COLO668 (cell line): ENCODE data around the gene EML4.
"Not testable (repeated sequence)": the region's sequence is repeated elsewhere in the genome, so short reads cannot be mapped to it uniquely, and the experiment has no call there.

ENCODE experiments used
- DNase-seq: peaks from one replicate; lab custom pipeline; 2025; ENCODE audit not compliant: unreplicated experiment; lab: John Stamatoyannopoulos, UW

Gene EML4

GRCh38 chr2:42250925-42251324 lies 81.8 kb downstream of the EML4 start:
- no peak for DNase-seq

- no peak for DNase-seq
These were observed 83.3 kb downstream of the EML4 start for GRCh38 chr2:42252464-42252863.

DNA sequence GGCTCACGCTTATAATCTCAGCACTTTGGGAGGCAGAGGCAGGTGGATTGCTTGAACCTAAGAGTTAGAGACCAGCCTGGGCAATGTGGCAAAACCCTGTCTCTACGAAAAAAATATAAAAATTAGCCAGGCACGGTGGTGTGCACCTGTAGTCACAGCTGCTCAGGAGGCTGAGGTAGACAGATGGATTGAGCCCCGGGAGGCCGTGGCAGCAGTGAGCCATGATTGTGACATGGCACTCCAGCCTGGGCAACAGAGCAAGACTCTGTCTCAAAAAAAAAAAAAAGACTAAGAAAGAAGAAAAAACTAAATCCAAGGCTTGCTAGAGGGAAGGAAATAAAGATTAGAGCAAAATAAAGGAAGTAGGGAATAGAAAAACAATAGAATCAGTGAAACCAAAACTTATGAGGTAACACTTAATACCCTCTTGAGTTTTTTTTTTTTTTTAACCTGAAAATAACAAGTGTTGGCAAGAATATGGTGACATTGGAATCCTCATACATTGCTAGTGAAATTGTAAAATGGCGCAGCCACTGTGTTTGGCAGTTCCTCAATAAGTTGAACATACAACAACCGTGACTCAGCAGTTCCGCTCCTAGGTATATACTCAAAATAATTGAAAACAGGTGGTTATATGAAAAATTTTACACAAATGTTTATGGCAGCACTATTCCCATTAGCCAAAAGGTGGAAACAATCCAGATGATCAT lies 85.2 kb downstream of the EML4 start:
- DNase-seq = no peak

DNA sequence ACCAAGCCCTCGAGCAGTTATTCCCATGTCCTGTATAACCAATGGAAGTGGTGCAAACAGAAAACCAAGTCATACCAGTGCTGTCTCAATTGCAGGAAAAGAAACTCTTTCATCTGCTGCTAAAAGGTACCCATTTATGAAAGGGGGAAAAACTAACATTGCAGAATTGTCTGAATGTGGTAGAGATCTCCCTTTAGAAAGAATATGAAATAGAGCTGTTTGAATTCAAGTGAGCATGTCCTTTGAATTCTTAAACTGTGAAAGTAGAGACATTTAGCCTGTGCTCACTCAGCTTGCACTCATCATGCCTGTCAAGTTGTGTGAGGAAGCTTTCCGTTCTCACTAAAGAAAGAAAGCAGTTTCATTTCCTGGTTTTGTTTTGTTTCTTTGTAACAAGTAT lies 87.4 kb downstream of the EML4 start:
- no peak for DNase-seq

DNA sequence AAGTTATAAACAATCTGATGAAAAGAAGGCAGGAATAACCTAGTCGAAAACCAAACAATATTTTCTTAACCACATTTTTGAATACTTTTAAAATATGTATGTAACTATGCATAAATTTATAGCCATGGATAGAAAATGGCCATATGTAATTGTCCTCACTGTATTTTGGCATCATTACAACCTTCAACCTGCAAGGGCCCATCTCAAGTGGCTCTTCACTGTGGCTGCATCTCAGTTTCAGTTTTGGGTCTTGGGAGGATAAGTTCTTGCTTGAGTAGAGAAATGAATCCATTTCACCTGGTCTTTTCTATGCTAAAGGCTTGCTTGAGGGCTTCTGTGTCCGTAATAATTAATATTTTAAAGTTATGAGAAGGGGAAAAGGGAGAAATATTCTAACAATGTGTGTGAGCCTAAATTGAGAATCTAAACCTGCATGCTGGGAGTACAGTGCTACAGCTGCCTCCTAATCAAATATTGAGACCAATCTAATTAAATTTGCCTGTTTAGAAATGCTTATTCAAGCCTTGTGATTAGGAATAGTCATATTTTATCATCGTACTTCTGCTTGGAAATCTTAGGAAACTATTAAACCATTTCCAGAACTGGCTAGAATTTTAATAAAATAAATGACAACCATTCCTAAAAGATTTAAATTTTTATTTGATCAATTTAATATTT lies 92.5 kb downstream of the EML4 start:
- DNase-seq = no peak

DNA sequence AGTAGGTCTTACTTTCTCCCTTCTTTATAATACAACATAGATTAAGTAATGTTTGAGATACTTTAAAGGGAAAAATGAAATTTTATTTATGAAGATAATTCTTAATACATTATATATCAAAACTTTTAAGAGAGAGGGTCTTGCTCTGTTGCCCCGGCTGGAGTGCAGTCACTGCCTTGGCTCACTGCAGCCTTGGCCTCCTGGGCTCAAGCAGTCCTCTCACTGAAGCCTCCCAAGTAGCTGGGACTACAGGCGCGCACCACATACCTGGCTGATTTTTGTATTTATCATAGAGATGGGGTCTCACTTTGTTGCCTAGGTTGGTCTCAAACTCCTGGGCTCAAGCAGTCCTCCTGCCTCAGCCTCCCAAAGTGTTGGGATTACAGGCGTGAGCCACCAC lies 97.1 kb downstream of the EML4 start:
- DNase-seq = no peak

DNA sequence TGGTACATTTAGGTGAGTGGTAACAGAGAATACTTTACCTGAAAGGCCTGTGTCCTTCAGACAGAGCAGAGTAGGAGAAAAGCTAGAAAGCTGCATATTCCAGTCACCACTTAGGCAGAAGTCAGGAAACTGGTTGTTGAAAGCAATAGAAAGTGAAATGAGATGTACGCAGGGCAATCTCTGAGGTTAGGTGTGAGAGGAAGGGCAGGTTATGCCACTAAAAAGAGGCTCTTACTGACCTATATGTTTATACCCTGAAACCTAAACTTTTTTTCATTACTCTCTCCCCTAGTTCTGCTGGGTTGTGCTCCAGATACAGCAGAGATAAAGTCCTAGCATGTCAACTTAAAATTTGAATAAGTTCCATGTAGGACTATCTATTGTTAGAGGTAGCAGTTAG lies 98.4 kb downstream of the EML4 start:
- DNase-seq = no peak

DNA sequence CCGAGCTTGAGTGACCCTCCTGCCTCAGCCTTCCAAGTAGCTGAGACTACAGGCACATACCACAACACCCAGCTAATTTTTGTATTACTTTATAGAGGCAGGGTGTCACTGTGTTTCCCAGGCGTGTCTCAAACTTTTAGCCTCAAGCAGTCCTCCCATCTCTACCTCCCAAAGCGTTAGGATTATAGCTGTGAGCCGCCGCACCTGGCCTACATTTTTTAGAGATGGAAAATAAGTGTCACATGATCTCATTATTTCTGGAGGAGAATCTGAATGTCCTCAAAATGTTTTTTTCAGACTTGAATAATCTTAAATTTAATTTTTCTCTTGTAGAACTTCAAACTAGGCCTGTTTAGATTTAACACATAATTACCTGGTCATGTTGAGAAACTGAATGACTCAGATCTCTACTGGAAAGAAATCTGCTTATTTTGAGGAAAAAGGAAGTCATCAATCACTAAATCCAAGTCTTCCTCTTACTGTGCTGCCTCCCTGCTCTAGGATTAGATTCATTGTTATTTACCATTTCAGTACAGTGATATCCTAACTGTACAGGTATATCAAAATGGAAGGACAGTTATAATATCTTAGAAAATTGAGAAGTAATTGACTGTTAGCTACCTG lies 99.5 kb downstream of the EML4 start:
- DNase-seq = no peak

DNA sequence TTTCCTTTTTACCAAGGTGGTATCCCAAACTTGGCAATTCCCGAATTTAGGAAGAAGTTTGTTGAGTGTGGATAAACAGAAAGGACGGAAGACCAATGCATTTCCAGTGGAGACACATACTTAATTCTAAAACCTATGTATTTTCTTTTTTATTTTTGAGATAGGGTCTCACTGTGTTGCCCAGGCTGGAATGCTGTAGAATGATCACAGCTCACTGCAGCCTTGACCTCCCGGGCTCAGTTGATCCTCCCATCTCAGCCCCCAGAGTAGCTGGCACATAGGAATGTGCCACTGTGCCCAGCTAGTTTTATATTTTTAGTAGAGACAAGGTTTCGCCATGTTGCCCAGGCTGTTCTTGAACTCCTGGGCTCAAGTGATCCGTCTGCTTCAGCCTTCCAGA lies 101.6 kb downstream of the EML4 start:
- no peak for DNase-seq

GRCh38 chr2:42271246-42271645 lies 102.1 kb downstream of the EML4 start:
- not testable (repeated sequence) for DNase-seq

GRCh38 chr2:42274863-42275262 lies 105.7 kb downstream of the EML4 start:
- no peak for DNase-seq

GRCh38 chr2:42281416-42282081 lies 112.4 kb downstream of the EML4 start:
- DNase-seq = no peak

GRCh38 chr2:42284019-42284418 lies 114.9 kb downstream of the EML4 start:
- no peak for DNase-seq

- DNase-seq = no peak
These were observed 117.3 kb downstream of the EML4 start for GRCh38 chr2:42286268-42286946.

DNA sequence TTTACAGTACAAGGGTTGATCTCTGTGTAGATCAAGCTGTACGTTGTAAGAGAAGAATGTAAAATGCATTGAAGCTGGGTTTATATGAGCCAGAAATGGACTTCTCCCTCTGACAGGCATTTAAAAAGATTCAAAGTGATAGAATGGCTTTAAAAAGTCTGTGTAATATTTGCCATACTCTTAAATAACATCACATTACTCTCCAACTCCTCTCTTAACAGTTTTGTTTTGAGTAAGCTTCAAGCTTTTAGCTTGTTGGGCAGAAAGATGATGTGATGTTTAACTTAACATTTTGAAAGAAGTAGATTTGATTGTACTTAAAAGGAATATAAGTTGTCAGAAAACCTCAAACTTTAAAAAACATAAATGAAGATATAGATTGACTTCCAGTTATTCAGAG lies 119.7 kb downstream of the EML4 start:
- no peak for DNase-seq

- DNase-seq = no peak
These were observed 120.1 kb downstream of the EML4 start for GRCh38 chr2:42289222-42289621.

- no peak for DNase-seq
These were observed 120.9 kb downstream of the EML4 start for GRCh38 chr2:42290005-42290404.

GRCh38 chr2:42293019-42293418 lies 123.9 kb downstream of the EML4 start:
- DNase-seq = no peak

DNA sequence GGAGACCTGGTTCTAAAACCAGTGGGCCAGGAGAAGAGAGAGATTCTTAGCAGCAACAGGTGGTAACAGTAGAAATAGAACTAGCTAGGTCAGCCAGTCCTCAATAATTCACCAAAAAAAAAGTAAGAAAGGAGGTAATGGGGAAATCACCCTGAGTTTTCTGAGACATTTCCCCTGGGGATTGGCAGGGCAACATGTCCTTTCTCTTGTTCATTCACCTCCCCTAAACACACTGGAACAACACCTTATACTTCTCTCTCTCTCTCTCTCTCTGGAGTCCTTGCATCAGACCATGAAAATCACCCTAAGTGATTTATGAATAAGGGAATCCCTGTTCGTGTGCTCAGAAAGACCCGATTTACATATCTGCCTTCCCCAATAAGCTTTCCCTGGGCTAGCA lies 127.1 kb downstream of the EML4 start:
- DNase-seq = no peak

DNA sequence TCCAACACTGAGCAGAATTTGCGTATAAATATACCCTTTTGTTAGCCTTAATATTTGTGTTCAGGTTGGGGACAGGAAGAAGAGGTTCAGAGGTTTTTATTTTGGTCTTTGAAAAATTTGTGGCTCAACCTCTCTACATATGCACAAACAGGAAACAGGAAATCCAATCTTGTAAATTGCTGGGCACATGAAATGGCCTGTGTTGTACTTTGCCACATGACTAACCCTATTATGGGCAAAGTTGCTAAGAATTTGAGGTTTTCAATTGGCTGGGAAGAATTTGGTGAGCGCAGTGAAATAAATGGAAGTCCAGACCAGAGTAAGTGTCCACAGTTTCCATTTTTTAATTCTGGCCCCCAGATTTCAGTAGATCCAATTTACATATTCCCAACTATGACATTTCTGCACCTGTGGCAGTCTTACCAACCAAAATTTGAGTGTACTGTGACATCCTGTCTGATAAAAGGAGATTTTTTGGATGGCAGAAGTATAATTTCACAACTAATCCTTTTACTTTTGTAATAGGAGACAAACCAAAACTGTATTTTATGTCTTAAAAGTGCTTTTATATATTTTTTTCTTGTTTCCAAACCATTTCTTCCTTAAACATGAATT lies 128.3 kb downstream of the EML4 start:
- no peak for DNase-seq

DNA sequence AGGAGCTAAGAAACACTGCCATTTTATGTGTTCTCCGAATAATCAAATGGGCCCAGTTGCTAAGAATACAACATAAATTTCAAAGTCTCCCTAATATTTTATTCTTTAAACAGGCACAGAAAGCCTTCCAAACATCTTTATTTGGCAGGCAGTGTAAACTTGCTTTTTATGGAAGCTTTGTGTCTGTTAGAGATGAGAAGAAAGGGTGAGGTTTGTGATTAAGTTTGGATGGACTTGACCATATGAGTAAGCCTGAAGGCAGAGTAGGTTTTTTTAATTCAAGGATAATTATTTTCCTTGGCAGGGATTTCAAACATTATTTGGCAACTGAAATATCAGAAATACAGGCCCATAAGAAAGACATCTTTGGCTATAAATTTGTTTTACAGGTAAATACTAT lies 129.0 kb downstream of the EML4 start:
- DNase-seq = no peak
